ENCODE results near the gene BID.

BID gene

GRCh38 chr22:17729561-17729960 lies 44.7 kb downstream of the BID start:
- ATAC-seq = no peak
- TF ChIP-seq, protein P1, sequence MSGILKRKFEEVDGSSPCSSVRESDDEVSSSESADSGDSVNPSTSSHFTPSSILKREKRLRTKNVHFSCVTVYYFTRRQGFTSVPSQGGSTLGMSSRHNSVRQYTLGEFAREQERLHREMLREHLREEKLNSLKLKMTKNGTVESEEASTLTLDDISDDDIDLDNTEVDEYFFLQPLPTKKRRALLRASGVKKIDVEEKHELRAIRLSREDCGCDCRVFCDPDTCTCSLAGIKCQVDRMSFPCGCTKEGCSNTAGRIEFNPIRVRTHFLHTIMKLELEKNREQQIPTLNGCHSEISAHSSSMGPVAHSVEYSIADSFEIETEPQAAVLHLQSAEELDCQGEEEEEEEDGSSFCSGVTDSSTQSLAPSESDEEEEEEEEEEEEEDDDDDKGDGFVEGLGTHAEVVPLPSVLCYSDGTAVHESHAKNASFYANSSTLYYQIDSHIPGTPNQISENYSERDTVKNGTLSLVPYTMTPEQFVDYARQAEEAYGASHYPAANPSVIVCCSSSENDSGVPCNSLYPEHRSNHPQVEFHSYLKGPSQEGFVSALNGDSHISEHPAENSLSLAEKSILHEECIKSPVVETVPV (CRISPR knock-in tag; IDR thresholded peaks at IDR 0.05) = no peak
- no peak for TF ChIP-seq ZNF8 (CRISPR knock-in tag; IDR thresholded peaks at IDR 0.05)
- TF ChIP-seq, protein P2, sequence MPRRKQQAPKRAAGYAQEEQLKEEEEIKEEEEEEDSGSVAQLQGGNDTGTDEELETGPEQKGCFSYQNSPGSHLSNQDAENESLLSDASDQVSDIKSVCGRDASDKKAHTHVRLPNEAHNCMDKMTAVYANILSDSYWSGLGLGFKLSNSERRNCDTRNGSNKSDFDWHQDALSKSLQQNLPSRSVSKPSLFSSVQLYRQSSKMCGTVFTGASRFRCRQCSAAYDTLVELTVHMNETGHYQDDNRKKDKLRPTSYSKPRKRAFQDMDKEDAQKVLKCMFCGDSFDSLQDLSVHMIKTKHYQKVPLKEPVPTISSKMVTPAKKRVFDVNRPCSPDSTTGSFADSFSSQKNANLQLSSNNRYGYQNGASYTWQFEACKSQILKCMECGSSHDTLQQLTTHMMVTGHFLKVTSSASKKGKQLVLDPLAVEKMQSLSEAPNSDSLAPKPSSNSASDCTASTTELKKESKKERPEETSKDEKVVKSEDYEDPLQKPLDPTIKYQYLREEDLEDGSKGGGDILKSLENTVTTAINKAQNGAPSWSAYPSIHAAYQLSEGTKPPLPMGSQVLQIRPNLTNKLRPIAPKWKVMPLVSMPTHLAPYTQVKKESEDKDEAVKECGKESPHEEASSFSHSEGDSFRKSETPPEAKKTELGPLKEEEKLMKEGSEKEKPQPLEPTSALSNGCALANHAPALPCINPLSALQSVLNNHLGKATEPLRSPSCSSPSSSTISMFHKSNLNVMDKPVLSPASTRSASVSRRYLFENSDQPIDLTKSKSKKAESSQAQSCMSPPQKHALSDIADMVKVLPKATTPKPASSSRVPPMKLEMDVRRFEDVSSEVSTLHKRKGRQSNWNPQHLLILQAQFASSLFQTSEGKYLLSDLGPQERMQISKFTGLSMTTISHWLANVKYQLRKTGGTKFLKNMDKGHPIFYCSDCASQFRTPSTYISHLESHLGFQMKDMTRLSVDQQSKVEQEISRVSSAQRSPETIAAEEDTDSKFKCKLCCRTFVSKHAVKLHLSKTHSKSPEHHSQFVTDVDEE (CRISPR knock-in tag; IDR thresholded peaks at IDR 0.05) = no peak
- TF ChIP-seq TOX (CRISPR knock-in tag; IDR thresholded peaks at IDR 0.05; ENCODE audit: borderline replicate concordance) = no peak
- no peak for TF ChIP-seq ARNTL (CRISPR knock-in tag; IDR thresholded peaks at IDR 0.05; ENCODE audit: borderline replicate concordance, low read depth)
- TF ChIP-seq ZFP3 (CRISPR knock-in tag; IDR thresholded peaks at IDR 0.05) = no peak
- no peak for TF ChIP-seq PATZ1 (CRISPR knock-in tag; IDR thresholded peaks at IDR 0.05; ENCODE audit: borderline replicate concordance)
- TF ChIP-seq GLIS3 (CRISPR knock-in tag; IDR thresholded peaks at IDR 0.05) = no peak
- no peak for TF ChIP-seq SNAI2 (CRISPR knock-in tag; IDR thresholded peaks at IDR 0.05)
- TF ChIP-seq POU6F1 (CRISPR knock-in tag; IDR thresholded peaks at IDR 0.05; ENCODE audit: borderline replicate concordance, low read depth) = no peak
- no peak for TF ChIP-seq TCF4 (CRISPR knock-in tag; IDR thresholded peaks at IDR 0.05; ENCODE audit: borderline replicate concordance)

DNA sequence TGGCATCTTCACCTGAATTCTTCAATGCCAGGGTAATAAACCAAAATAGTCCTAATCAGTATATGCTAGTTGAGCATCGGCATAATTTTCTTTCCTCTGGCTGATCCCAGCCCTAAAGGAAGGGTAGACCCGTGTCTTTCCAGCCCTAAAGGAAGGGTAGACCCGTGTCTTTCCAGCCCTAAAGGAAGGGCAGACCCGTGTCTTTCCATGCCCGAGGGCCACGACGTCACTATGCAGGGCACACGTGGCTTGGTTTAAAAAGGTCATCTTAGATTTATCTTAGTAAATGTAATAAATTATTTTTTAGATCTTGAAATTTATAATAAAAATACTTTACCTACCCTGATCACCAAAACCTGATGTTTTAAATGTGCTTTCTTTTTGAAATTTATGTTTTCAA lies 45.5 kb downstream of the BID start:
- no peak for ATAC-seq
- TF ChIP-seq, protein P1 (CRISPR knock-in tag; IDR thresholded peaks at IDR 0.05) = no peak
- no peak for TF ChIP-seq CSDC2 (CRISPR knock-in tag; IDR thresholded peaks at IDR 0.05)
- TF ChIP-seq, protein P2 (CRISPR knock-in tag; IDR thresholded peaks at IDR 0.05) = no peak
- no peak for TF ChIP-seq ZNF8 (CRISPR knock-in tag; IDR thresholded peaks at IDR 0.05)
- no peak for TF ChIP-seq PPARA (CRISPR knock-in tag; IDR thresholded peaks at IDR 0.05; ENCODE audit: borderline replicate concordance)
- TF ChIP-seq RARB (CRISPR knock-in tag; IDR thresholded peaks at IDR 0.05) = no peak
- no peak for TF ChIP-seq ESRRG (CRISPR knock-in tag; IDR thresholded peaks at IDR 0.05)
- TF ChIP-seq GLIS3 (CRISPR knock-in tag; IDR thresholded peaks at IDR 0.05) = no peak
- TF ChIP-seq, protein P3, sequence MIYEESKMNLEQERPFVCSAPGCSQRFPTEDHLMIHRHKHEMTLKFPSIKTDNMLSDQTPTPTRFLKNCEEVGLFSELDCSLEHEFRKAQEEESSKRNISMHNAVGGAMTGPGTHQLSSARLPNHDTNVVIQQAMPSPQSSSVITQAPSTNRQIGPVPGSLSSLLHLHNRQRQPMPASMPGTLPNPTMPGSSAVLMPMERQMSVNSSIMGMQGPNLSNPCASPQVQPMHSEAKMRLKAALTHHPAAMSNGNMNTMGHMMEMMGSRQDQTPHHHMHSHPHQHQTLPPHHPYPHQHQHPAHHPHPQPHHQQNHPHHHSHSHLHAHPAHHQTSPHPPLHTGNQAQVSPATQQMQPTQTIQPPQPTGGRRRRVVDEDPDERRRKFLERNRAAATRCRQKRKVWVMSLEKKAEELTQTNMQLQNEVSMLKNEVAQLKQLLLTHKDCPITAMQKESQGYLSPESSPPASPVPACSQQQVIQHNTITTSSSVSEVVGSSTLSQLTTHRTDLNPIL (CRISPR knock-in tag; IDR thresholded peaks at IDR 0.05; ENCODE audit: low read depth) = no peak
- no peak for TF ChIP-seq ARNTL (CRISPR knock-in tag; IDR thresholded peaks at IDR 0.05; ENCODE audit: borderline replicate concordance, low read depth)
- TF ChIP-seq ISL1 (CRISPR knock-in tag; IDR thresholded peaks at IDR 0.05) = no peak
- TF ChIP-seq ZNF565 (CRISPR knock-in tag; conservative IDR thresholded peaks at IDR 0.05; ENCODE audit: low read depth) = no peak
- no peak for TF ChIP-seq ZFP30 (CRISPR knock-in tag; IDR thresholded peaks at IDR 0.05)
- no peak for TF ChIP-seq PATZ1 (CRISPR knock-in tag; IDR thresholded peaks at IDR 0.05; ENCODE audit: borderline replicate concordance)
- no peak for TF ChIP-seq POU6F1 (CRISPR knock-in tag; IDR thresholded peaks at IDR 0.05; ENCODE audit: borderline replicate concordance, low read depth)
- TF ChIP-seq TCF4 (CRISPR knock-in tag; IDR thresholded peaks at IDR 0.05; ENCODE audit: borderline replicate concordance) = no peak
- no peak for TF ChIP-seq OSR1 (CRISPR knock-in tag; IDR thresholded peaks at IDR 0.05)
- TF ChIP-seq BACH2 (CRISPR knock-in tag; IDR thresholded peaks at IDR 0.05; ENCODE audit: borderline replicate concordance) = no peak
- TF ChIP-seq ZNF70 (CRISPR knock-in tag; IDR thresholded peaks at IDR 0.05) = no peak

Measured in SK-N-SH treated with all-trans-retinoic acid at 6 μM for 48 hours (cell line).